GM12878 (cell line): ENCODE measurements around the gene PLSCR4. TPM values are rescaled to one million over a fixed set of nuclear protein-coding genes. Genes with fewer than 3 reads are reported as not detected.
"Not testable (repeated sequence)": the region's sequence is repeated elsewhere in the genome, so short reads cannot be mapped to it uniquely, and the experiment has no call there.

Experiments
- ATAC-seq: fragments of 200-7000 bp; cut with Tn5 transposase; 3 replicates; pipeline ENCODE4 v1.9.1; 2020; ENCODE audit warnings: mild to moderate bottlenecking, moderate library complexity
- BruUV-seq: library from RNA; stranded (reverse); fragments of 400-500 nt; replicated peaks from 2 replicates; lab custom pipeline; 2021; lab: Mats Ljungman, UMichigan
- CTCF ChIA-PET: fragments of 300-600 bp; sonication (Branson Sonifier 250); formaldehyde crosslinking; extraction: SDS; loops from one replicate; lab custom pipeline; 2021; ENCODE audit warnings: inconsistent platforms; lab: Yijun Ruan, JAX
- POLR2A ChIA-PET: fragments of 350-600 bp; formaldehyde crosslinking; extraction: SDS; loops from one replicate; lab custom pipeline; 2021; ENCODE audit warnings: inconsistent platforms; lab: Charles Lee
- RAD21 ChIA-PET: fragments of 300-600 bp; sonication (Branson Sonifier 250); formaldehyde crosslinking; loops from one replicate; lab custom pipeline; 2023; ENCODE audit warnings: antibody characterized with exemption; ENCODE audit not compliant: unreplicated experiment; lab: Charles Lee
- SMC1A ChIA-PET: fragments of 300-600 bp; sonication (Branson Sonifier 250); formaldehyde crosslinking; loops from one replicate; lab custom pipeline; 2023; ENCODE audit not compliant: unreplicated experiment, uncharacterized antibody; lab: Charles Lee
- DNase-seq: peaks from one replicate; pipeline ENCODE4 v3.0.0-alpha.2; 2011; ENCODE audit warnings: low read depth, low spot score
- FAIRE-seq: peaks from 3 replicates; lab custom pipeline; 2011; peaks lifted over from hg19 to GRCh38; lab: Jason Lieb, UNC
- H2AFZ ChIP-seq: 2 replicates; pipeline ENCODE4 v1.6.0; 2011; ENCODE audit warnings: low read depth, low read length, control low read depth; ENCODE audit not compliant: control insufficient read depth
- H3K27ac ChIP-seq: 2 replicates; pipeline ENCODE4 v1.5.1; 2011; ENCODE audit warnings: control low read depth; ENCODE audit not compliant: control insufficient read depth, insufficient read depth
- H3K27me3 ChIP-seq, 2 experiments: replicated peaks in 1 of 2; 2 replicates each; pipeline versions ENCODE4 v1.6.0 to v1.6.1; 2011; ENCODE audit warnings: low read length in 1 of 2; ENCODE audit not compliant: control insufficient read depth in 2 of 2, insufficient read depth in 2 of 2
- H3K36me3 ChIP-seq, 2 experiments: 2 replicates each; pipeline ENCODE4 v1.5.1; 2011; ENCODE audit warnings: low read length in 1 of 2; ENCODE audit not compliant: control insufficient read depth in 2 of 2, insufficient read depth in 2 of 2
- H3K4me1 ChIP-seq: 2 replicates; pipeline ENCODE4 v1.6.1; 2011; ENCODE audit warnings: mild to moderate bottlenecking, low read length, moderate library complexity, mixed read lengths; ENCODE audit not compliant: control insufficient read depth, insufficient read depth
- H3K4me2 ChIP-seq: 2 replicates; pipeline ENCODE4 v1.6.0; 2011; ENCODE audit warnings: control low read depth; ENCODE audit not compliant: control insufficient read depth, insufficient read depth
- H3K4me3 ChIP-seq: fragments of 200-600 bp; sonication (generic); 2 replicates; pipeline ENCODE4 v1.5.1; 2016
- H3K79me2 ChIP-seq: 2 replicates; pipeline ENCODE4 v1.6.0; 2011; ENCODE audit warnings: low read length; ENCODE audit not compliant: control insufficient read depth, insufficient read depth
- H3K9ac ChIP-seq: 2 replicates; pipeline ENCODE4 v1.8.0; 2011; ENCODE audit warnings: low read length, control low read depth, mixed read lengths; ENCODE audit not compliant: control insufficient read depth, insufficient read depth
- H3K9me3 ChIP-seq: replicated peaks from 3 replicates; pipeline ENCODE4 v1.5.1; 2011; ENCODE audit warnings: mild to moderate bottlenecking, low read length; ENCODE audit not compliant: control insufficient read depth, insufficient read depth
- H4K20me1 ChIP-seq: 2 replicates; pipeline ENCODE4 v1.6.0; 2011; ENCODE audit not compliant: control insufficient read depth, insufficient read depth
- BHLHE40 ChIP-seq, 2 experiments: fragments of 450-650 bp in 1 of 2; IDR thresholded peaks; 2 replicates each; pipeline ENCODE4 v1.6.1; 2011 to 2017; ENCODE audit warnings: low read depth in 2 of 2, borderline replicate concordance in 1 of 2, improper control_type of control experiment in 1 of 2, low read length in 1 of 2, mild to moderate bottlenecking in 1 of 2
- CHD1 ChIP-seq: IDR thresholded peaks from 2 replicates; pipeline ENCODE4 v1.6.1; 2012; ENCODE audit warnings: low read depth, low read length, improper control_type of control experiment
- RCOR1 ChIP-seq: conservative IDR thresholded peaks from 2 replicates; pipeline ENCODE4 v1.6.1; 2012; ENCODE audit warnings: low read depth, low read length, improper control_type of control experiment
- SREBF1 ChIP-seq: IDR thresholded peaks from 2 replicates; pipeline ENCODE4 v1.6.1; 2012; ENCODE audit warnings: mild to moderate bottlenecking, low read length
- WGBS: methylation state at CpG from one replicate; pipeline ENCODE4 v1.1.6; 2016; ENCODE audit warnings: low lambda C conversion rate; ENCODE audit not compliant: insufficient replicate concordance, insufficient coverage; ENCODE audit errors: missing lambda C conversion rate; 5-methylcytosine and 5-hydroxymethylcytosine counted together
- in situ Hi-C: fragments of 300-500 bp; cut with MboI; formaldehyde crosslinking; loops from 9 replicates; pipeline ENCODE4 v1.14.3; 2018; ENCODE audit warnings: mixed read lengths
- intact Hi-C: fragments of 100-400 bp; cut with micrococcal nuclease; formaldehyde crosslinking; loops from one replicate; pipeline ENCODE4 v1.14.2; 2022; ENCODE audit not compliant: unreplicated experiment
- polyA plus RNA-seq, 11 experiments: library from polyadenylated mRNA; depleted of rRNA in 4 of 11; unstranded in 6 of 11; stranded (reverse) in 5 of 11; fragments of >200 nt; fragmentation: Nextera tagmentation in 4 of 11; fragmentation: Illumina TruSeq in 1 of 11; extraction: Ambion mirVana in 4 of 11; extraction: Trizol in 1 of 11; gene quantifications; 1 replicate in 1 of 11; 2 replicates in 10 of 11; pipeline versions ENCODE4 v1.2.1 to v1.2.3, GENCODE V29; 2011 to 2016; ENCODE audit warnings: inconsistent platforms in 2 of 11, missing spikeins in 2 of 11, low read depth in 1 of 11
- total RNA-seq, 4 experiments: library from RNA; depleted of rRNA in 3 of 4; stranded (reverse); fragments of >200 nt in 3 of 4; fragmentation: Illumina TruSeq in 1 of 4; extraction: Trizol in 1 of 4; gene quantifications; 2 replicates each; pipeline versions ENCODE4 v1.2.1 to v1.2.3, GENCODE V29; 2013 to 2021

Gene PLSCR4
- total and polyA plus RNA-seq, 10 of the 15 experiments (the other 5 are each of a cell fraction or from before 2014, with no cell fraction given), result 0.02 TPM; not detected in 9

DNA sequence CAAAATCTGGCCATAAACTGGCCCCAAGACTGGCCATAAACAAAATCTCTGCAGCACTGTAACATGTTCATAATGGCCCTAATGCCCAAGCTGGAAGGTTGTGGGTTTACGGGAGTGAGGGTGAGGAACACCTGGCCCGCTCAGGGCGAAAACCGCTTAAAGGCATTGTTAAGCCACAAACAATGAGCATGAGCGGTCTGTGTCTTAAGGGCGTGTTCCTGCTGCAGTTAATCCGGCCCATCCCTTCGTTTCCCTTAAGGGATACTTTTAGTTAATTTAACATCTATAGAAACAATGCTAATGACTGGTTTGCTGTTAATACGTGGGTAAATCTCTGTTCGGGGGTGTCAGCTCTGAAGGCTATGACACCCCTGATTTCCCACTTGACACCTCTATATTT, 1.5 kb upstream of the PLSCR4 start:
- in situ Hi-C loops, H3K4me3 ChIP-seq, H3K9ac ChIP-seq, ATAC-seq, H3K36me3 ChIP-seq, H3K27ac ChIP-seq, H2AFZ ChIP-seq, FAIRE-seq, H3K4me1 ChIP-seq, POLR2A ChIA-PET, H3K27me3 ChIP-seq, intact Hi-C loops, H3K79me2 ChIP-seq, DNase-seq, H3K9me3 ChIP-seq, BruUV-seq, SMC1A ChIA-PET, H4K20me1 ChIP-seq, H3K4me2 ChIP-seq: not testable (repeated sequence)
- ChIA-PET CTCF (interaction anchor here (0.6 to 1.1 kb wide), 2 partner anchors 266 to 329 kb away, joined by 3 to 4 read pairs; no protein-coding TSS in a partner anchor), RAD21 (interaction anchor here (0.6 kb wide), 1 partner anchor 318 kb away, joined by 3 read pairs; no protein-coding TSS in a partner anchor)
- WGBS, result 48% methylated on average over 10 of the region's 10 CpGs

DNA sequence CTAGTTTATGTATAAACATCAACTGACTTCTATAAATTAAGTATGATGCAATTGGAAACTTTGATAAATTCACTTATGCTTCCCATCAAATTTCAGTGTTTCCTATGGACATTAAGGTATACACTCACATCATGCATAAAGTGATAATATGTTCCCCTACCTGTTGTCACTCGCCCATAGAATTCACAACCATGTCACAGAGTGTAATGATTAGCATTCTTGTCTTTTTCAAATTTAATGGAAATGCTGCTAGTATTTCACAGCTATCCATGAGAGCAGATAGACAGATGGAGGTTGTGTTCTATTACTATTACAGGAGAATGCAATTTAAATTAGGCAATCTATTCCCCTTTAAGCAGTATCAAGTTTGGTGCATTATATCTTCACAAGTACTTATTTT, 984 bp downstream of the PLSCR4 start:
- H3K4me1 ChIP-seq, result no peaks in the 10 kb centered on the region
- H3K9ac ChIP-seq, result no peak overlapping the region
- no peak overlapping the region for H2AFZ ChIP-seq
- no TSS peak for BruUV-seq
- ChIA-PET SMC1A (no interaction called here), CTCF (no interaction called here), POLR2A (no interaction called here), RAD21 (no interaction called here)
- H3K27me3 ChIP-seq, result peaks cover 0 to 1% of the 10 kb centered on the region in 2 experiments; a peak in 1 of 4 replicates
- no peak for TF ChIP-seq SREBF1
- TF ChIP-seq RCOR1, result no peak
- no peak for TF ChIP-seq BHLHE40 (IDR thresholded peaks at IDR 0.05; ENCODE audit: borderline replicate concordance in 1 of 2, low read depth in 2 of 2, low read length in 1 of 2)
- no peak for TF ChIP-seq CHD1
- H3K36me3 ChIP-seq, result no peaks in the 10 kb centered on the region
- H3K9me3 ChIP-seq, result no peaks in the 10 kb centered on the region
- no peak overlapping the region for H3K27ac ChIP-seq
- no peaks in the 10 kb centered on the region for H3K79me2 ChIP-seq
- 27% methylated on average over 1 of the region's 1 CpG for whole genome bisulfite sequencing
- H4K20me1 ChIP-seq, result no peaks in the 10 kb centered on the region
- ATAC-seq (no peak), FAIRE-seq (no peak), DNase-seq (no peak)
- H3K4me3 ChIP-seq, result no peak overlapping the region
- intact Hi-C loops, result no loop called here
- in situ Hi-C loops, result no loop called here
- no peak overlapping the region for H3K4me2 ChIP-seq
